Left renal pelvis (tissue), 4 donors: Measurements from ENCODE around the gene NR2C2. TPM values are rescaled to one million over a fixed set of nuclear protein-coding genes. Genes with fewer than 3 reads are reported as not detected.

Experiments
- DNase-seq, 4 donors: peaks; one replicate each; pipeline ENCODE4 v3.0.0-alpha.2; 2013; ENCODE audit warnings: low read depth in 4 of 4, low spot score in 3 of 4
- polyA plus RNA-seq, 4 donors: library from polyadenylated mRNA; unstranded; fragments of 120-200 nt; gene quantifications; one replicate each; pipeline ENCODE4 v1.2.1, GENCODE V29; 2013; ENCODE audit not compliant: insufficient read length in 4 of 4

The NR2C2 gene
- polyA plus RNA-seq, 4 donors = 39.5 to 59.1 (median 42.9) TPM

DNA sequence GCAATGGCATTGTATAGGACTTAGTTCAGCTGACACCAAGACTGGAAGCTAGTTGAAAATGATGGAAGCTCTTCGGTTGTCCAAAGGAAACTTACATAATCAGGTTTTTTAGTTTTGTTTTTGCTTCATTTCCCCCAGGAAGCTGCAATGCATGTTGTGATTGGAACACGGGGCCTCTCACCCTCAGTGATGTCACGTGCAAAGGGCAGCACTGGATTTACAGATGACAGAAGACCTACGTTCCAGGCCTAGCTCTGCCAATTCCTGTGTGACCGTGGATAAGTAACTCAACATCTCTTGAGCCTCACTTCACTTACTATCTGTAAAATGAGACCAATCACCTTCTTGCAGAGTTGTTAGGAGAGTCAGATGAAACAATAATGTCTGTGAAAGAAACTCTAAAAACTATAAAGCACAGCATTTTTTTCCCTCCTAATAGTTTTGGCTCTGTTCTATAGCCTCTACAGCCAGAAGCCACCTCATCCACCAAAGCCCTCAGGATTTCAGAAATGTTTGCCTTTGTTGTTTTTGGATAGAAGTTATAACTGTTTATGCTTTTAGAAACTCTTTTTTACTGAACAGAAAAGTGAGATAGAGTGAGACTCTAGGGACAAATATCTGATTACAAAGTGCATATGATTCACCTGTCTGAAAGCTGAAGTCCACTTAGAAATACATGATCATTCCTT is 146.9 kb downstream of the NR2C2 start:
- no peak for DNase-seq

GRCh38 chr3:15096046-15096445 is 148.7 kb downstream of the NR2C2 start:
- DNase-seq = no peak

- no peak for DNase-seq
Observed at GRCh38 chr3:15097891-15098290, 150.5 kb downstream of the NR2C2 start.

Other genes with a start within 250 kb of the NR2C2 start
- gene FGD5, start 128.6 kb upstream of the NR2C2 start, polyA plus RNA-seq = 10 to 100 TPM; 21.6 to 37.3 (median 23.1) TPM
- gene MRPS25, start 117.7 kb downstream of the NR2C2 start, polyA plus RNA-seq = 10 to 100 TPM; 32.7 to 95.3 (median 58.9) TPM
- gene RBSN, start 151.6 kb downstream of the NR2C2 start, polyA plus RNA-seq = 10 to 100 TPM; 22.5 to 29.4 (median 26.5) TPM